GM23338 (cell line): ENCODE results near the gene STIM1. TPM values are rescaled to one million over a fixed set of nuclear protein-coding genes. Genes with fewer than 3 reads are reported as not detected.

Experiments used
- ATAC-seq: fragments of 200-7000 bp; cut with Tn5 transposase; 3 replicates; pipeline ENCODE4 v1.9.1; 2020
- DNase-seq: peaks from one replicate; pipeline ENCODE4 v3.0.0-alpha.2; 2015; ENCODE audit warnings: low spot score
- H2AFZ ChIP-seq: fragments of 200-600 bp; sonication (generic); 2 replicates; pipeline ENCODE4 v1.8.0; 2016; ENCODE audit warnings: antibody characterized with exemption, mild to moderate bottlenecking, moderate library complexity
- H3F3A ChIP-seq: fragments of 200-600 bp; sonication (generic); replicated peaks from 2 replicates; pipeline ENCODE4 v1.8.0; 2017; ENCODE audit warnings: antibody characterized with exemption, mixed run types, low read depth
- H3K27ac ChIP-seq: fragments of 200-600 bp; sonication (generic); 2 replicates; pipeline ENCODE4 v1.6.1; 2016; ENCODE audit warnings: low read depth
- H3K27me3 ChIP-seq: fragments of 200-600 bp; sonication (generic); 2 replicates; pipeline ENCODE4 v1.8.0; 2016; ENCODE audit warnings: mild to moderate bottlenecking, mixed run types, moderate library complexity; ENCODE audit not compliant: insufficient read depth
- H3K36me3 ChIP-seq: fragments of 200-600 bp; sonication (generic); 2 replicates; pipeline ENCODE4 v1.8.0; 2016; ENCODE audit warnings: mild to moderate bottlenecking; ENCODE audit not compliant: insufficient read depth
- H3K4me1 ChIP-seq: fragments of 200-600 bp; sonication (generic); 2 replicates; pipeline ENCODE4 v1.8.0; 2016; ENCODE audit warnings: mild to moderate bottlenecking, moderate library complexity; ENCODE audit not compliant: insufficient read depth
- H3K4me2 ChIP-seq: fragments of 200-600 bp; sonication (generic); 2 replicates; pipeline ENCODE4 v1.7.1; 2017; ENCODE audit warnings: mixed run types
- H3K4me3 ChIP-seq: fragments of 200-600 bp; sonication (generic); 2 replicates; pipeline ENCODE4 v1.6.1; 2016; ENCODE audit warnings: mixed run types
- H3K79me2 ChIP-seq: fragments of 200-600 bp; sonication (generic); replicated peaks from 2 replicates; pipeline ENCODE4 v1.8.0; 2017; ENCODE audit warnings: mild to moderate bottlenecking; ENCODE audit not compliant: insufficient read depth
- H3K9me2 ChIP-seq: fragments of 200-600 bp; sonication (generic); 2 replicates; pipeline ENCODE4 v1.8.0; 2017; ENCODE audit not compliant: insufficient read depth
- H4K20me1 ChIP-seq: fragments of 200-600 bp; sonication (generic); replicated peaks from 2 replicates; pipeline ENCODE4 v1.8.0; 2017; ENCODE audit warnings: mild to moderate bottlenecking; ENCODE audit not compliant: insufficient read depth
- H3K27ac Mint-ChIP-seq: 2 replicates; pipeline ENCODE4 v1.8.0; 2020; ENCODE audit warnings: inconsistent platforms, mild to moderate bottlenecking, moderate library complexity, mixed read lengths
- H3K27me3 Mint-ChIP-seq: 3 replicates; pipeline ENCODE4 v1.8.0; 2022; ENCODE audit warnings: low read depth, mild to moderate bottlenecking, moderate library complexity, mixed read lengths, inconsistent platforms; ENCODE audit not compliant: insufficient read depth, poor library complexity
- H3K36me3 Mint-ChIP-seq: 3 replicates; pipeline ENCODE4 v1.8.0; 2021; ENCODE audit warnings: low read depth, mild to moderate bottlenecking, inconsistent platforms, moderate library complexity, mixed read lengths
- H3K4me1 Mint-ChIP-seq: 3 replicates; pipeline ENCODE4 v1.8.0; 2020; ENCODE audit warnings: mild to moderate bottlenecking, inconsistent platforms, mixed read lengths
- H3K4me3 Mint-ChIP-seq: 3 replicates; pipeline ENCODE4 v1.8.0; 2021; ENCODE audit warnings: moderate library complexity, mild to moderate bottlenecking, inconsistent platforms, mixed read lengths
- H3K9me3 Mint-ChIP-seq: 3 replicates; pipeline ENCODE4 v1.8.0; 2020; ENCODE audit warnings: moderate library complexity, mild to moderate bottlenecking, inconsistent platforms, mixed read lengths
- CREB1 ChIP-seq: fragments of 250-450 bp; sonication (Bioruptor Pico); IDR thresholded peaks from 2 replicates; pipeline ENCODE4 v1.5.0; 2020; ENCODE audit warnings: low read depth, mild to moderate bottlenecking, moderate library complexity
- ETS1 ChIP-seq: IDR thresholded peaks from 2 replicates; pipeline ENCODE4 v1.6.1; 2016; ENCODE audit warnings: antibody characterized with exemption
- EZH2 ChIP-seq: fragments of 200-600 bp; sonication (generic); IDR thresholded peaks from one replicate; pipeline ENCODE4 v1.8.0; 2017; ENCODE audit warnings: antibody characterized with exemption, mild to moderate bottlenecking, low read depth; ENCODE audit not compliant: unreplicated experiment
- EZH2phosphoT487 ChIP-seq: fragments of 200-600 bp; sonication (generic); IDR thresholded peaks from one replicate; pipeline ENCODE4 v1.8.1; 2018; ENCODE audit warnings: antibody characterized with exemption; ENCODE audit not compliant: unreplicated experiment
- JUNB ChIP-seq: IDR thresholded peaks from one replicate; pipeline ENCODE4 v1.6.1; 2016; ENCODE audit warnings: antibody characterized with exemption; ENCODE audit not compliant: unreplicated experiment
- NANOG ChIP-seq: IDR thresholded peaks from 2 replicates; pipeline ENCODE4 v1.6.1; 2016; ENCODE audit warnings: antibody characterized with exemption, borderline replicate concordance
- REST ChIP-seq: IDR thresholded peaks from one replicate; pipeline ENCODE4 v1.6.1; 2018; ENCODE audit warnings: antibody characterized with exemption; ENCODE audit not compliant: unreplicated experiment
- STAT1 ChIP-seq: IDR thresholded peaks from one replicate; pipeline ENCODE4 v1.6.1; 2016; ENCODE audit warnings: antibody characterized with exemption; ENCODE audit not compliant: unreplicated experiment
- ZNF114 ChIP-seq: fragments of 250-450 bp; sonication (Bioruptor Pico); IDR thresholded peaks from 2 replicates; pipeline ENCODE4 v1.5.0; 2020; ENCODE audit warnings: mild to moderate bottlenecking, moderate library complexity
- ZNF331 ChIP-seq: fragments of 250-450 bp; sonication (Bioruptor Pico); IDR thresholded peaks from 2 replicates; pipeline ENCODE4 v1.5.0; 2020; ENCODE audit warnings: low read depth, mild to moderate bottlenecking, moderate library complexity
- ZNF462 ChIP-seq: fragments of 250-450 bp; sonication (Bioruptor Pico); IDR thresholded peaks from 2 replicates; pipeline ENCODE4 v1.5.0; 2020; ENCODE audit warnings: mild to moderate bottlenecking, moderate library complexity
- polyA plus RNA-seq: library from polyadenylated mRNA; unstranded; fragments of >200 nt; fragmentation: Nextera tagmentation; extraction: Ambion mirVana; gene quantifications from 2 replicates; pipeline ENCODE4 v1.2.1, GENCODE V29; 2016
- total RNA-seq: library from RNA; depleted of rRNA; stranded (reverse); fragments of >200 nt; shearing (Covaris generic); gene quantifications from 2 replicates; pipeline ENCODE4 v1.2.3, GENCODE V29; 2014

STIM1 gene
- total and polyA plus RNA-seq, 2 experiments from 2014 or later: 3.5 to 14.0 TPM

GRCh38 chr11:4026389-4026788, 170.9 kb downstream of the STIM1 start:
- H3K4me3 ChIP-seq: no peak overlapping the region
- no peak for ATAC-seq
- Mint-ChIP-seq H3K4me1 (no peaks in the 10 kb centered on the region), H3K9me3 (peaks cover 14% of the 10 kb centered on the region), H3K36me3 (0 out of 3 replicates have a peak, but pooled peaks cover 4% of the 10 kb centered on the region), H3K27ac (no peak overlapping the region), H3K27me3 (peaks cover 2% of the 10 kb centered on the region), H3K4me3 (no peak overlapping the region)
- H3K27ac ChIP-seq: no peak overlapping the region
- H2AFZ ChIP-seq: no peak overlapping the region
- H3K36me3 ChIP-seq: no peaks in the 10 kb centered on the region
- no peaks in the 10 kb centered on the region for H3K79me2 ChIP-seq
- H3K4me2 ChIP-seq: no peak overlapping the region
- H4K20me1 ChIP-seq: no peaks in the 10 kb centered on the region; the same call in 1 of the 2 replicates
- DNase-seq: no peak
- TF ChIP-seq ZNF331 (CRISPR knock-in tag) (no peak), EZH2phosphoT487 (no peak), CREB1 (CRISPR knock-in tag) (no peak), ZNF114 (CRISPR knock-in tag) (no peak), STAT1 (no peak)
- peaks cover 2% of the 10 kb centered on the region; the same call in 1 of the 2 replicates for H3K9me2 ChIP-seq
- no peaks in the 10 kb centered on the region for H3K4me1 ChIP-seq
- no peaks in the 10 kb centered on the region for H3F3A ChIP-seq
- H3K27me3 ChIP-seq: no peaks in the 10 kb centered on the region

- Mint-ChIP-seq H3K9me3 (peaks cover 16% of the 10 kb centered on the region), H3K36me3 (0 out of 3 replicates have a peak, but pooled peaks cover 4% of the 10 kb centered on the region), H3K4me3 (no peak overlapping the region), H3K27ac (no peak overlapping the region), H3K4me1 (no peaks in the 10 kb centered on the region), H3K27me3 (peaks cover 2% of the 10 kb centered on the region)
- Histone ChIP-seq H3K79me2 (no peaks in the 10 kb centered on the region), H3K9me2 (peaks cover 2% of the 10 kb centered on the region; the same call in 1 of the 2 replicates), H4K20me1 (no peaks in the 10 kb centered on the region; the same call in 1 of the 2 replicates), H3F3A (no peaks in the 10 kb centered on the region), H3K4me1 (no peaks in the 10 kb centered on the region), H3K4me3 (no peak overlapping the region), H3K4me2 (no peak overlapping the region), H2AFZ (no peak overlapping the region), H3K36me3 (no peaks in the 10 kb centered on the region), H3K27ac (no peak overlapping the region), H3K27me3 (no peaks in the 10 kb centered on the region)
- no peak for DNase-seq
- no peak for ATAC-seq
- TF ChIP-seq EZH2 (no peak), EZH2phosphoT487 (no peak), ETS1 (no peak), NANOG (no peak), REST (no peak), JUNB (no peak), CREB1 (CRISPR knock-in tag) (no peak), ZNF462 (CRISPR knock-in tag) (no peak), STAT1 (no peak)
Measured at GRCh38 chr11:4027746-4028145, 172.3 kb downstream of the STIM1 start.
